AG09319 (cell line): Measurements from ENCODE around the gene MRPL1.

Experiments
- DNase-seq: peaks from one replicate; pipeline ENCODE4 v3.0.0-alpha.2; 2010; ENCODE audit warnings: low read depth; ENCODE audit errors: extremely low read depth
- CTCF ChIP-seq: IDR thresholded peaks from 2 replicates; pipeline ENCODE4 v1.5.1; 2011; ENCODE audit warnings: low read depth, mild to moderate bottlenecking, inconsistent platforms, low read length, moderate library complexity

Gene MRPL1

DNA sequence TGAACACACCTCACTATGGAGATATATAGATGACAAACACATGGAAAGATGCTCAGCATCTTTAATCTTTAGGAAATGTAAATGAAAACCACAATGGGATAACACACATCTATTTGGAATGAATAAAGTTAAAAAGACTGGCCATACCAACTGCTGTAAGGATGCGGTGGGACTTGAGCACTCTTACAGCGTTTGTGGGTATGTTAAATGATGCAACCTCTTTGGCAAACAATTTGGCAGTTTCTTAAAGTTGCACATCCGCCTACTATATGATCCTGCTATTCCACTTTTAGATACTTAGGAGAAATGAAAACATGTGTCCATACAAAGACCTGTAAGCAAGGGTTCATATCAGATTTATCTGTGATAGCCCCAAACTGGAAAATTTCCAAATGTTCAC, 50.7 kb downstream of the MRPL1 start:
- no peak for TF ChIP-seq CTCF
- no peak for DNase-seq

DNA sequence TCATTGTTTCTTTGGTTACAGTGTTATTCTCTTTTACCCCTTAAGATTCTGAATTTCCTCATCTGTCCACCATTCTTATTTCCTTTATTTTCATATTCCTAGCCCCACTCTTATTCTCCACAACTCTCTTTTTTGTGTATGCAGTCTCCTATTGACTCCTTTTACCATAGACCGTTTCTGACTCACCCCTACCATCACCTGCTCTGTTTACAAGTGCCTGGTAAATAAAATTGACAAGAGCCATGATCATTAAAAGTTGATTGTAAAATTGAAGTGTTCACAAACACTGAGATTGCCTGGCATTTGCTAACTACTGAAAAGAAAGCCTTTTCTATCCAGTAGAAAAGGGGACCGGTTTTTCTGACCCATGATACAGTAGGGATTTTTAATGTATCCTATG, 54.4 kb downstream of the MRPL1 start:
- TF ChIP-seq CTCF, result no peak
- no peak for DNase-seq

DNA sequence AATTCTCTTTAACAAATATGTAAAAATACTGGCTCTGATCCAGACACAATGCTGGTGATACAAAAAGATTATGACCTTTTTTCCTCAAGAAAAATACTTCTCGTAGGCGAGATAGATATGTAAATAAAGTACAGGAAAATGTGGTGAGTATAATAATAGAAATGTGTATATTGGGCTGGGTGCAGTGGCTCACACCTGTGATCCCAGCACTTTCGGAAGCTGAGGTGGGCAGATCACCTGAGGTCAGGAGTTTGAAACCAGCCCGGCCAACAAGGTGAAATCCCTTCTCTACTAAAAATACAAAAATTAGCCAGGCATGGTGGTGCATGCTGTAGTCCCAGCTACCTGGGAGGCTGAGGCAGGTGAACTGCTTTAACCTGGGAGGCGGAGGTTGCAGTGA, 55.0 kb downstream of the MRPL1 start:
- no peak for TF ChIP-seq CTCF
- no peak for DNase-seq

DNA sequence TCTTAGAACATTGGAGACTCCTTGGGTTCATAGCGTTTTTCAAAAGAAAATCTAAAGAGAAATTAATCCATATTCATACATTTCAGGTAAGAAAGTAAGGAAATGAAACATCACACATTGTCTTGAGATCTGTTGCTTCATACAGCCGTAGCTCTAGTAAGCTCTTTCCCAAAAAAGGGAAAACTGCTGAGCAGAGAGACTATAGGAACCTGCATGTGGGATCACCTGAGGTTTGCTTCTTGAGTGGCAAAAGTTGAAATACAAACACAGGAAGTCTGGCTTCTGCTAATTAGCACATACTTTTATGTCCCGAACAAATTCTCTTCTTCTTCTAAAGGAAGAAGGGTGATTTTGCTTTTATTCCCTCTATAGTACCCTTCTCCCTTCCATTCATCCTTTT, 57.7 kb downstream of the MRPL1 start:
- TF ChIP-seq CTCF, result no peak
- no peak for DNase-seq

- peak; percentile 31 for DNase-seq
- TF ChIP-seq CTCF, result no peak
Measured at GRCh38 chr4:77921701-77922100, 59.1 kb downstream of the MRPL1 start.

DNA sequence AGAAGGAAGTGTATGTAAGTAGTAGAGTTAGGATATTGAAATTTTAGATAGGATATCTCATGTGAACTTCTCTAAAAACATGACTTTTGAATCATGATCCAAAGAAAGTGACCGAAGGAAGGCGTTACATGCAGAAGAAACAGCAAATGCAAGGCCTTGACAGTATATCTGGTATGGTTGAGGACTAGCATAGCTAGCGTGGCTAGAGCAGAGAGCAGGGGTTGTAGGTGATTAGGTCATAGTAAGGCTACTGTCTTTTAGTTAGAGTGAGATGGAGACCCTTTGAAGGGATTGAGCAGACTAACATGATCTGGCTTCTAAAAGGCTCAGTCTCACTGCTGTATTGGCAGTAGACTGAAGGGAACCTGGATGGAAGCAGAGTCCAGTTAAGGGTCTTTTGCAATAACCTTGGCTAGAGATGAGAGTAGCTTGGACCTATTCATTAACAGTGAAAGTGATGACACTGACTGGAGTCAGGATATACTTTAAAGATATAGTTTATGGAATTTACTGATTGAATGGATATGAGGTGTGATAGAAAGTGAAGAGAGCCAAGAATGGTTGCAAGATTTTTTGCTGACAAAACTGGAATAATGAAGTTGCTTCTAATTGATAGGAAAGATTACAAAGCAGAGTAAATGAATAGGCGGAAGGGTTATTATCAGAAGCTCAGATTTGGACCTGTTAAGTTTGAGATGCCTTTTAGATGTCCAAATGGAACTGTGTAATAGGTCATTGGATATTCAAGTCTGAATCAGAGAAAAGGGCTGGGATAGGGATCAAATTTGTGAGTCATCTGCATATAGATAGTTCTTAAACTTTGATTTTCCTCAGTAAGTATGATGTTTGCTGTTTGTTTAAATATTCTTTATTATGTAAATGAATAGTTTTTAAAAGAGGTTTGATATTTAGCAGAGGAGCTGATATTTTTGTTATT, 59.8 kb downstream of the MRPL1 start:
- no peak for DNase-seq
- TF ChIP-seq CTCF, result no peak
